GM12801 (cell line): Measurements from ENCODE around the gene CKS1B.

Source experiments
- CTCF ChIP-seq: IDR thresholded peaks from one replicate; pipeline ENCODE4 v1.5.1; 2011; ENCODE audit warnings: control low read depth; ENCODE audit not compliant: insufficient read length; ENCODE audit errors: extremely low read depth

Gene CKS1B

DNA sequence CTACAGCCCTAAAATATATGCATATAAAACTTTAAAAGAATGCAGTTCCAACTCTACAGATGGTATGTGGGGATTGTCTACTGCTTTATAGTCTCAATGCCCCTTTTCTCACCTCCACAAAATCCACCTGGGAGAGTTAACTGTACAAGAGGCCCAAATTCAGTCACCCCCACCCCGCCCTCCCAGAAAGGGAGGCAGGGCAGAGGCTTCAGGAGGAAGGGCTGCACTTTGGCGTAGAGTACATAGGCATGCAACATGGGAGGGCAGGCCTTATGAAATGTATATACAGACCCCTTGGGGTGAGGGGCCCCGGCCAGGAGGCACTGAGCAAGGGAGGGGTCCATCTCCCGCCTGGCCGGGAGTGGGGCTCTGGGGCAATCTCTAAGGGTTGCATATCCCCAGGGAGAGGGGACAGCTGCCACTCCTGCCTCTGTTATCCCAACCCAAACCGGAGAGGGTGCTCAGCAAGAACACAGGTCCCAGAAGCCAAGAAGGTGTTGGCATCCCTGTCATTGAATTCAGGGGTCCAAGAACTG lies 11.6 kb upstream of the CKS1B start:
- no peak for TF ChIP-seq CTCF

DNA sequence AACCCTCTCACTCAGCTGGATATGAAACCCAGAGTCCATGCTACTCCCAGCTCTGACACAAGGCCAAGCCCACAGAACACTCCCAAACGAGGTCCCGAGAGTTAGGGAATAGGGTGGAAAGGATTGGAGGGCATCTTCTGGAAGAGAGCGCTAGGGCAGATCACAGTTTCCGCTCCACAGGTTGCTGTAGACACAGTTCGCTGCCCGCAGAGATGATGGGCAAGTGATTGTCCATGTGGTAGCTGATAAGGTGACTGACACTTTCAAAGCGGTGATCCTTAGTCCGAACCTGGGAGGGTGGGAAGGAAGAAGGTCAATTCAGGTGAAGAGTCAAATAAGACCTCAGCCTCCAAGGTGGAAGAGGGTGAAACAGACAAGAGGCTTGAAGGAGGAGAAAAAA lies 10.8 kb upstream of the CKS1B start:
- TF ChIP-seq CTCF: no peak

DNA sequence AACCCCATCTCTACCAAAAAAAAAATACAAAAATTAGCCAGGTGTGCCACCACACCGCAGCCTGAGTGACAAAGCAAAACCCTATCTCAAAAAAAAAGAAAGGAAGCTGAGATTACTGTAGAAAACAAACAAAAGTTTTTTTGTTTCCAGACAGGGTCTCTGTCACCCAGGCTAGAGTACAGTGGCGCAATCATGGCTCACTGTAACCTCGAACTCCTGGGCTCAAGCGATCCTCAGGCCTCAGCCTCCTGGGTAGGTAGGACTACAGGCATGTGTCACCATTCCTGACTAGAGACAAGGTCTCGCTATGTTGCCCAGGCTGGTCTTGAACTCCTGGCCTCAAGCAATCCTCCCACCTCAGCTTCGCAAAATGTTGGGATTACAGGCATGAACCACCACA lies 10.1 kb upstream of the CKS1B start:
- no peak for TF ChIP-seq CTCF

GRCh38 chr1:154966111-154966510 lies 8.4 kb upstream of the CKS1B start:
- no peak for TF ChIP-seq CTCF

GRCh38 chr1:154967331-154967950 lies 7.0 kb upstream of the CKS1B start:
- TF ChIP-seq CTCF: no peak

DNA sequence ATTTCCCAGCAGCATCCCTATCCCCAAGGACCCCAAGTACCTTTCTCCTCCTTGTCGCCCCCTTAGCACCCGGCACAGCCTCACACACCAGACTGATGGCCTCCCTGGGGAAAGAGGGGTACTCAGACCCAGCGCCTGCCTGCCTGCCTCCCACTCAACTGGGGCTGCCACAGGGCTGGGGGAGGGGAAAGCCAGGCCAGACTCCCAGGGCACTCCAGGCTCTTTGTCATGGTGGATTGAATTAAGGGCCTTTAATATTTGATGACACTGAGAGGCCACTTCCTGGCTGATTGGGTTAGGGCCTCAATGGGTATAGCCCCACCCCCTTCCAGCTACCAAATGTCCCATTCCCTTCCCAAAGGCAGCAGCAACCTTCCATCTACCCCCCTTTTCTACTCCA lies 5.8 kb upstream of the CKS1B start:
- no peak for TF ChIP-seq CTCF

DNA sequence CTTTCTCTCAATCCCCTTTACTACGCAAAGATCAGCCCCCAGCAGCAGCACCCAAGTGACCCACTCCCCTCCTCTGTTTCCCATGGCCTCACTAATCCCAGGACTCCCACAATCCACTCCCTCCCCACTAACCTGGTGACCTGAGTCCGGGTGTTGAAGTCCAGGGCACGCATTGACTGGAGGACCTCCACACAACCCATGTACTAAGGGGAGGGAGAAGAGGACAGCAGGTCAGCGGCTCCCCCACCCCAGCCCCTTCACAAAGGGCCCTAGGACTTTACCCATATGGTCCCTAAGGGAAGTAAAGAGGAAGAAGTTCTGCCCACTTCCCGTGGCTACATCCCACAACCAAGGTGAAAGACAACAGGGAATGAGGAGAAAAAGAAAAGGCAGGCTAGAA lies 5.2 kb upstream of the CKS1B start:
- TF ChIP-seq CTCF: no peak
